Activated CD4-positive, alpha-beta T cell treated with anti-CD3 and anti-CD28 coated beads for 36 hours (primary cell): ENCODE measurements around the gene SEC24A. TPM values are rescaled to one million over a fixed set of nuclear protein-coding genes. Genes with fewer than 3 reads are reported as not detected.
A peak's percentile ranks its signal among the peaks of the same experiment; 100 is the strongest.
"Not testable (repeated sequence)": the region's sequence is repeated elsewhere in the genome, so short reads cannot be mapped to it uniquely, and the experiment has no call there.

Source experiments
- ATAC-seq: fragments of 200-7000 bp; cut with Tn5 transposase; one replicate; pipeline ENCODE4 v1.10.0; 2021; ENCODE audit warnings: mild to moderate bottlenecking, moderate library complexity
- CTCF ChIA-PET: fragments of 350-600 bp; sonication (Branson Sonifier 250); formaldehyde crosslinking; loops from one replicate; lab custom pipeline; 2021; ENCODE audit warnings: antibody characterized with exemption; lab: Charles Lee
- POLR2A ChIA-PET: fragments of 350-600 bp; sonication (Branson Sonifier 250); formaldehyde crosslinking; loops from one replicate; lab custom pipeline; 2021; ENCODE audit warnings: antibody characterized with exemption, inconsistent platforms; lab: Charles Lee
- DNase-seq: peaks from one replicate; pipeline ENCODE4 v3.0.0-alpha.2; 2020
- H3K27ac Mint-ChIP-seq: one replicate; pipeline ENCODE4 v1.8.0; 2021; ENCODE audit warnings: mixed read lengths
- H3K27me3 Mint-ChIP-seq: one replicate; pipeline ENCODE4 v1.8.0; 2021; ENCODE audit warnings: mixed read lengths
- H3K36me3 Mint-ChIP-seq: one replicate; pipeline ENCODE4 v1.8.0; 2021; ENCODE audit warnings: low read depth, mixed read lengths
- H3K4me1 Mint-ChIP-seq: one replicate; pipeline ENCODE4 v1.8.0; 2021; ENCODE audit warnings: mixed read lengths
- H3K4me3 Mint-ChIP-seq: one replicate; pipeline ENCODE4 v1.8.0; 2021; ENCODE audit warnings: mild to moderate bottlenecking, moderate library complexity, mixed read lengths
- H3K9me3 Mint-ChIP-seq: one replicate; pipeline ENCODE4 v1.8.0; 2021; ENCODE audit warnings: low read depth, mixed read lengths
- intact Hi-C, 2 experiments: fragments of 100-400 bp; cut with DNase I in 1 of 2; cut with micrococcal nuclease in 1 of 2; formaldehyde crosslinking; loops; one replicate each; pipeline versions ENCODE4 v1.14.2 to v1.15.1; 2022 to 2024; cut with DNase I, micrococcal nuclease
- total RNA-seq, 2 experiments: library from RNA; stranded (reverse); gene quantifications; one replicate each; pipeline ENCODE4 v1.2.3, GENCODE V29; 2021

Gene SEC24A
- total RNA-seq, 2 experiments from 2014 or later: 32.2 to 41.3 TPM

DNA sequence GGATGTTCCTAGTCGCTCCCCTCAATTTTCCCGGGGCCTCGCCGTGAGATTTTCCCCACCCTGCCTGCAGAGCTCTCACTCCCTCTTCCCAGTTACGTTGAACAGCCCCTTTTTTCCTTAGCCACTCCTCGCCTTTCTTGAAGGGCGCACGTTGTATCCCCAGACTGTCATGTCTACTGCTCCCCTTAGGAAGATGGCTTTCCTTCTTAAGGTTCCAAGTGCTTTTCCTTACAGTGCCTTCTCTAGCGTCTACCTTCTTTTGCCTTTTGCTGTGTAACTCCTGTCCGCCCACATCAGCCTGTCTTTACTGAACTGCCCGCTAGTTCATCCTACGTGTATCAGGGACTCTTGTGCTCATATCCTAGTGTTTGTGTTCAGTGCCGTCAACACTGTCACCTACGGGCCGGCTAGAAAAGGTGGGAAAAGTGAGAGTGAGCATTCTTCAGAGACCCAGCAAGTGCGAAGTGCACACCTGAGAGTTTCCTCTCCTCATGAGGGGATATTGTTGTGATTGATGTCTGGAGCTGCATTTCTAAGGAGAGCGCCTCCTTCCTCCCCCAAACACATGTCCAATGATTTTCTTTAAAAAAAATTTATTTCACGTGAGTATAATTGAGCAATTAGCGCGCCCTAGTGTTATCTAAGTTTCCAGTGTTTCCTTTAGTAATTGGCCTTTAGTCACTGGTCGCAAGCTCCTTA, 90.5 kb downstream of the SEC24A start:
- intact Hi-C loops: loop anchor here (1.0 to 5.0 kb wide), 17 partner anchors 19 to 562 kb away; partner anchors contain the start of genes C5orf24 (in 2 of the 2), DDX46 (in 2 of the 2), PCBD2 (in 2 of the 2) and CDKL3 (in 1 of the 2)
- peak overlapping the region; percentile 94 for H3K4me3 Mint-ChIP-seq
- DNase-seq (peak; percentile 58), ATAC-seq (peak; percentile 33)
- H3K27ac Mint-ChIP-seq: peak overlapping the region; percentile 95
- H3K9me3 Mint-ChIP-seq: no peaks in the 10 kb centered on the region
- no peaks in the 10 kb centered on the region for H3K27me3 Mint-ChIP-seq
- H3K4me1 Mint-ChIP-seq: peaks cover 27% of the 10 kb centered on the region
- POLR2A ChIA-PET: interaction anchor here (0.6 to 3.8 kb wide), 9 partner anchors 10 to 808 kb away, joined by 3 to 19 read pairs (median 3); partner anchors contain the start of genes C5orf24, DDX46 and PCBD2
- peaks cover 13% of the 10 kb centered on the region for H3K36me3 Mint-ChIP-seq
- CTCF ChIA-PET: interaction anchor here (0.7 to 4.2 kb wide), 19 partner anchors 10 to 695 kb away, joined by 3 to 50 read pairs (median 4); partner anchors contain the start of genes C5orf24, DDX46, PCBD2 and PPP2CA

DNA sequence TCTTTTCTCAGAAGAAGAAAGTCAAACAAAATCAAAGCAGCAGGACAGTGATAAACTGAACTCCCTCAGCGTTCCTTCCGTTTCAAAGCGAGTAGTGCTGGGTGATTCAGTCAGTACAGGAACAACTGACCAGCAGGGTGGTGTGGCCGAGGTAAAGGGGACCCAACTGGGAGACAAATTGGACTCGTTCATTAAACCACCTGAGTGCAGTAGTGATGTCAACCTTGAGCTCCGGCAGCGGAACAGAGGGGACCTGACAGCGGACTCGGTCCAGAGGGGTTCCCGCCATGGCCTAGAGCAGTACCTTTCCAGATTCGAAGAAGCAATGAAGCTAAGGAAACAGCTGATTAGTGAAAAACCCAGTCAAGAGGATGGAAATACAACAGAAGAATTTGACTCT, 92.5 kb downstream of the SEC24A start:
- ChIA-PET POLR2A (interaction anchor here (3.8 kb wide), 1 partner anchor 17 kb away, joined by 19 read pairs; the partner anchor contains the start of gene DDX46), CTCF (interaction anchor here (0.8 to 4.2 kb wide), 6 partner anchors 8 to 556 kb away, joined by 3 to 50 read pairs (median 4); partner anchors contain the start of gene DDX46)
- no peak overlapping the region for H3K4me3 Mint-ChIP-seq
- no peaks in the 10 kb centered on the region for H3K27me3 Mint-ChIP-seq
- intact Hi-C loops: no loop called here
- H3K4me1 Mint-ChIP-seq: peaks cover 27% of the 10 kb centered on the region
- H3K36me3 Mint-ChIP-seq: peaks cover 16% of the 10 kb centered on the region
- no peaks in the 10 kb centered on the region for H3K9me3 Mint-ChIP-seq
- H3K27ac Mint-ChIP-seq: no peak overlapping the region
- DNase-seq (no peak), ATAC-seq (no peak)

DNA sequence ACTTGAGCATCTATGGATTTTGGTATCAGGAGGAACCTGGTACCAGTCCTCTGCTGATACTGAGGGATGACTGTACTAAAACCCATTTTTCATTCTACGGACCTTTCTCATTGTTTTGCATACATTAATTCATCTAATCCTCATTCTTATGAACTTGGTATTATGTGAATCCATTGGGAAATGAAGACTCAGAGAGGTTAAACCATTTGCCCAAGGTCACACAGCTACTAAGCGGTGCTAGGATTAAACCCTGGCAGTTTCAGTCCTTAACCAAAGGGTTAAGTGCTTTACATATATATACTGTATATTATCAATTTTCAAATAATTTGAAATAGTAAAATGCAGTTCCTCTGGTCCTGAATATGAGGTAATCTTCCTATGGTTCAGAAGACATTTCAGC, 93.5 kb downstream of the SEC24A start:
- ATAC-seq (no peak), DNase-seq (no peak)
- Mint-ChIP-seq H3K27me3 (no peaks in the 10 kb centered on the region), H3K27ac (no peak overlapping the region), H3K4me3 (no peak overlapping the region), H3K4me1 (peaks cover 27% of the 10 kb centered on the region), H3K36me3 (peaks cover 16% of the 10 kb centered on the region), H3K9me3 (no peaks in the 10 kb centered on the region)
- ChIA-PET POLR2A (interaction anchor here (0.7 to 0.9 kb wide), 2 partner anchors 15 to 134 kb away, joined by 5 to 13 read pairs; no protein-coding TSS in a partner anchor), CTCF (interaction anchor here (0.7 to 0.8 kb wide), 2 partner anchors 17 to 157 kb away, joined by 3 read pairs; partner anchors contain the start of gene DDX46)
- intact Hi-C loops: no loop called here

DNA sequence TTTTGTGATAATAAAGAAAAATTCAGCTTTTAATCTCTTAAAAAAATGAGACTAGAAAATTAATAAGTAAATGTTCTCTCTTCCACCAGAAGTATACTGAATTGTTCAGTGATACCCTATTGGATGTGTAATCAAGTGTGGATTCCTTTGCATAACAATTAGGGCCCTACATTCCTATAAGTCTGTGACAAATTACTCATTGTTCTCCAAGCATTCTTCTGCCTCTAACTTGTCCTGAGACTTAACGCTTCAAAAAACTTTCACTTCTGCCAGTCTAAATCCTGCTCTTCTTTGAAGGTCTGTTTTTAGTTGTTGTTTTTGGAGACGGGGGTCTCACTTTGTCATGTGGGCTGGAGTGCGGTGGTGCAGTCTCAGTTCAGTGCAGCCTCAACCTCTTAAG, 100.8 kb downstream of the SEC24A start:
- no peaks in the 10 kb centered on the region for H3K4me1 Mint-ChIP-seq
- POLR2A ChIA-PET: interaction anchor here (0.6 kb wide), 1 partner anchor 11 kb away, joined by 3 read pairs; the partner anchor contains the start of gene CAMLG
- intact Hi-C loops: no loop called here
- no peak for DNase-seq
- CTCF ChIA-PET: interaction anchor here (0.6 to 1.3 kb wide), 3 partner anchors 9 to 277 kb away, joined by 3 to 6 read pairs (median 3); partner anchors contain the start of gene CAMLG
- no peaks in the 10 kb centered on the region for H3K9me3 Mint-ChIP-seq
- H3K27ac Mint-ChIP-seq: no peak overlapping the region
- peaks cover 14% of the 10 kb centered on the region for H3K36me3 Mint-ChIP-seq
- H3K4me3 Mint-ChIP-seq: no peak overlapping the region
- H3K27me3 Mint-ChIP-seq: no peaks in the 10 kb centered on the region
- no peak for ATAC-seq

- DNase-seq (no peak), ATAC-seq (no peak)
- peaks cover 3% of the 10 kb centered on the region for H3K36me3 Mint-ChIP-seq
- peak overlapping the region; percentile 89 for H3K27ac Mint-ChIP-seq
- no peaks in the 10 kb centered on the region for H3K27me3 Mint-ChIP-seq
- ChIA-PET POLR2A (interaction anchor here (0.6 to 2.9 kb wide), 4 partner anchors 18 to 177 kb away, joined by 3 to 19 read pairs (median 4); partner anchors contain the start of genes C5orf24 and CAMLG), CTCF (interaction anchor here (0.7 to 4.4 kb wide), 11 partner anchors 10 to 171 kb away, joined by 3 to 50 read pairs (median 4); partner anchors contain the start of gene CAMLG)
- no peaks in the 10 kb centered on the region for H3K9me3 Mint-ChIP-seq
- peaks cover 29% of the 10 kb centered on the region for H3K4me1 Mint-ChIP-seq
- peak overlapping the region; percentile 94 for H3K4me3 Mint-ChIP-seq
- intact Hi-C loops: loop anchor here (1.0 to 2.0 kb wide), 11 partner anchors 20 to 753 kb away; partner anchors contain the start of genes CAMLG (in 2 of the 2), PCBD2 (in 2 of the 2), SAR1B (in 2 of the 2) and SEC24A (in 2 of the 2)
Measured at GRCh38 chr5:134758176-134758503, 109.6 kb downstream of the SEC24A start.

- POLR2A ChIA-PET: interaction anchor here (0.6 to 2.9 kb wide), 5 partner anchors 19 to 530 kb away, joined by 3 to 19 read pairs (median 4); partner anchors contain the start of genes C5orf24 and CAMLG
- intact Hi-C loops: loop anchor here (1.0 to 2.0 kb wide), 11 partner anchors 20 to 753 kb away; partner anchors contain the start of genes CAMLG (in 2 of the 2), PCBD2 (in 2 of the 2), SAR1B (in 2 of the 2) and SEC24A (in 2 of the 2)
- Mint-ChIP-seq H3K27me3 (no peaks in the 10 kb centered on the region), H3K9me3 (no peaks in the 10 kb centered on the region), H3K4me3 (peak within 1 kb of the TSS; percentile 94), H3K27ac (peak within 1 kb of the TSS; percentile 89), H3K36me3 (peaks cover 3% of the 10 kb centered on the region), H3K4me1 (peaks cover 29% of the 10 kb centered on the region)
- DNase-seq: peak; percentile 98
- peak; percentile 99 for ATAC-seq
- CTCF ChIA-PET: interaction anchor here (0.7 to 4.4 kb wide), 8 partner anchors 15 to 172 kb away, joined by 3 to 50 read pairs (median 4); partner anchors contain the start of gene CAMLG
Measured at GRCh38 chr5:134758504-134759341, 110.1 kb downstream of the SEC24A start, which contains the start of gene DDX46. Gene DDX46 (plus strand): TSS chr5:134758779. CDS start chr5:134758939, 160 bp downstream.

- H3K4me3 Mint-ChIP-seq, ATAC-seq, DNase-seq, H3K9me3 Mint-ChIP-seq, intact Hi-C loops, H3K27me3 Mint-ChIP-seq, POLR2A ChIA-PET, H3K27ac Mint-ChIP-seq, H3K4me1 Mint-ChIP-seq: not testable (repeated sequence)
- H3K36me3 Mint-ChIP-seq: peaks cover 39% of the 10 kb centered on the region
- CTCF ChIA-PET: interaction anchor here (0.6 kb wide), 1 partner anchor 82 kb away, joined by 3 read pairs; no protein-coding TSS in a partner anchor
Measured at GRCh38 chr5:134767528-134768291, 119.1 kb downstream of the SEC24A start.

- CTCF ChIA-PET: no interaction called here
Measured at GRCh38 chr5:134769206-134769605, 120.6 kb downstream of the SEC24A start.

DNA sequence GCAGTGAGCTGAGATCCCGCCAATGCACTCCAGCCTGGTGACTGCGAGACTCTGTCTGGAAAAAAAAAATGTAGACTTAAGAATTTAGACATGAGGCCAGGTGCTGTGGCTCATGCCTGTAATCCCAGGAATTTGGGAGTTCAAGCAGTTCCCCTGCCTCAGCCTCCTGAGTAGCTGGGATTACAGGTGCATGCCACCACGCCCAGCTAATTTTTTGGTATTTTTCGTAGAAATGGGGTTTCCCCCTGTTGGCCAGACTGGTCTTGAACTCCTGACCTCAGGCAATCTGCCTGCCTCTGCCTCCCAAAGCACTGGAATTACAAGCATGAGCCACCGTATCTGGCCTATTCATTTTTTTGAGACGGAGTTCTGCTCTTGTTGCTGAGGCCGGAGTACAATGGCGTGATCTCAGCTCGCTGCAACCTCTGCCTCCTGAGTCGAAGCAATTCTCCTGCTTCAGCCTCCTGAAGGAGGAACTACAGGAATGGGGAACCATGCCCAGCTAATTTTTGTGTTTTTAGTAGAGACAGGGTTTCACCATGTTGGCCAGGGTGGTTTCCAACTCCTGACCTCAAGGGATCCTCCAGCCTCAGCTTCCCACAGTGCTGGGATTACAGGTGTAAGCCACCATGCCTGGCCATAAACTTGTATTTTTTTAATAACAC, 124.0 kb downstream of the SEC24A start:
- Mint-ChIP-seq H3K9me3 (no peaks in the 10 kb centered on the region), H3K36me3 (peaks cover 43% of the 10 kb centered on the region), H3K4me1 (no peaks in the 10 kb centered on the region), H3K27me3 (no peaks in the 10 kb centered on the region), H3K4me3 (no peak overlapping the region), H3K27ac (no peak overlapping the region)
- intact Hi-C loops: no loop called here
- DNase-seq (no peak), ATAC-seq (no peak)
- ChIA-PET POLR2A (no interaction called here), CTCF (interaction anchor here (1.3 kb wide), 1 partner anchor 185 kb away, joined by 3 read pairs; no protein-coding TSS in a partner anchor)

More at GRCh38 chr5:134769206-134769605, 120.6 kb downstream of the SEC24A start:
- DNase-seq (no peak), ATAC-seq (no peak)
- Mint-ChIP-seq H3K36me3 (peaks cover 45% of the 10 kb centered on the region), H3K4me3 (no peak overlapping the region), H3K4me1 (no peaks in the 10 kb centered on the region), H3K27me3 (no peaks in the 10 kb centered on the region), H3K27ac (no peak overlapping the region), H3K9me3 (no peaks in the 10 kb centered on the region)
- intact Hi-C loops: no loop called here
- POLR2A ChIA-PET: no interaction called here
